Endometrial microvascular endothelial cells (primary cell): ENCODE data around the gene SLC9A3. TPM values are rescaled to one million over a fixed set of nuclear protein-coding genes. Genes with fewer than 3 reads are reported as not detected.

Experiments
- in situ Hi-C: cut with HindIII; loops from 2 replicates; pipeline ENCODE4 v1.10.0; 2017; ENCODE audit warnings: low sequenced_read_pairs, low pct_unique_long_range_greater_than_20kb; ENCODE audit errors: inconsistent ontology term
- total RNA-seq: library from RNA; depleted of rRNA; stranded (reverse); fragments of >200 nt; gene quantifications from one replicate; pipeline ENCODE4 v1.2.3, GENCODE V29; 2015; ENCODE audit errors: inconsistent ontology term

SLC9A3 gene
- total RNA-seq, 1 donor from 2014 or later = 2.0 TPM

DNA sequence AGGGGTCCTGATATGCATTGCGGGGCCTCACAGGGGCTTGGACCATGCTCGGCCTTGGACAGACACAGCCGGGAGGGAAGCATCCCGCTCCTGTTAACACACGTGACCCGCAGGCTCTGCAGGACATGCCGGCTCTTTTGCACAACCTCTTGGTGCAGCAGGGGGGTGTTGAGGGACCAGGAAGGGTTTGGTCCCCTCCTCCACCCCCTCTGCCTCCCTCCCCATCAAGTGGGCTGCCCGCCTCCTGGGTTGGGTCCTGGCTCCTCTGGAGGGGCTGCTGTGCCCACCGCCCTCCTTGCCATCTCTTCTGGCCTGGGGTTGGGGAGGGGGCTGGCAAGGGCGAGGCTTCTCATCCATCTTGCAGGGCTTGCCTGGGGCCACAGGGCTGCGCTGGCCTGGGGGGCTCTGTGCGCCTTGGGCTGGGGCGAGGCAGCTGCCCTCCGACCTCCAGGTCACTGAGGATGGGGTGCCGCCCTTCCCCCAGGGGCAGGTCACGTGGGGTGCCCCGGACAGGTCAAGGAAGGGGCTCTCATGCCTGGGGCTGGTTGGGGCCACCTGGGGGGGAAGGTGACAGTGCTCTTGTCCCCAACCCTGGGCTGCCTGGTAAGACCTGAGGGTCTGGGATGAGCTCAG lies 16.8 kb upstream of the SLC9A3 start:
- in situ Hi-C loops = no loop called here

DNA sequence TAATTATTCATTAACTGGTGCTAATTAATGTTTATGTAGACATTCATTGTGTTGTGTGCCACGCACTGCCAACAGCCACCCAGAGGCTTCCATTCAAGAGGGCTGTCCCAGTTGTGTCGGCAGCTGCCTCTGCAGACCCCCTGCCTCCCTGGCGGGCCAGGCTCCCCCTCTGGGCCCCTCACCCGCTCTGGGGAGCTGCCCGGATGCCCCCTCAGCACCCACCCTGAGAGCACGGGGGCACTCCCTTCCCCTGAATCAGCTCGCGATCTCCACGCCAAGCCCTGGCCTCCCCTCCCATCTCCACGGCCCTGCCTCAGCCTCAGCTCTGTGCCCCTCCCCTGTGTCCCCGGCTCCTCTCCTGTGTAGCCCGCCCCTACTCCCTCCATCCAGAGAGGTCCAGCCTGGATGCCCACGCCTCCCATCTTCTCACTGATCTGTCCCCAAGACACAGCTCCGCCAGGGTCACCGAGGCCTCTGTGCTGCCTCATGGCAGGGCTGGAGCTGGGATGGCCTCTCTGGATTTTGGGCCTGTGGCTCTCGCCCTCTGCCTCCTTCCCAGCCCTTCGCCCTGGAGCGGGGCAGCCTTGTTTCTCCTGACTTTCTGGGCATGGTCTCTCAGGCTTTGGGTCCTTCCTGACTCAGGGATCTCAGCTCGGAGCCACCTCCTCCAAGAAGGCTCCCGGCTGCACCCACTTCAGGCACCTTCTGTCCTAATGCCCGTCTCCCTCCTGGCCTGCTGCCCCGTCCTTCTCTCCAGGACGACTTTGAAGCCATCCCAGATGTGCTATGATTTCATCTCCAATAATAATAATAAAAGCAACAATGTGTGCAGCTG lies 16.0 kb upstream of the SLC9A3 start:
- in situ Hi-C loops = no loop called here

GRCh38 chr5:539469-540070 lies 15.3 kb upstream of the SLC9A3 start:
- in situ Hi-C loops = no loop called here

DNA sequence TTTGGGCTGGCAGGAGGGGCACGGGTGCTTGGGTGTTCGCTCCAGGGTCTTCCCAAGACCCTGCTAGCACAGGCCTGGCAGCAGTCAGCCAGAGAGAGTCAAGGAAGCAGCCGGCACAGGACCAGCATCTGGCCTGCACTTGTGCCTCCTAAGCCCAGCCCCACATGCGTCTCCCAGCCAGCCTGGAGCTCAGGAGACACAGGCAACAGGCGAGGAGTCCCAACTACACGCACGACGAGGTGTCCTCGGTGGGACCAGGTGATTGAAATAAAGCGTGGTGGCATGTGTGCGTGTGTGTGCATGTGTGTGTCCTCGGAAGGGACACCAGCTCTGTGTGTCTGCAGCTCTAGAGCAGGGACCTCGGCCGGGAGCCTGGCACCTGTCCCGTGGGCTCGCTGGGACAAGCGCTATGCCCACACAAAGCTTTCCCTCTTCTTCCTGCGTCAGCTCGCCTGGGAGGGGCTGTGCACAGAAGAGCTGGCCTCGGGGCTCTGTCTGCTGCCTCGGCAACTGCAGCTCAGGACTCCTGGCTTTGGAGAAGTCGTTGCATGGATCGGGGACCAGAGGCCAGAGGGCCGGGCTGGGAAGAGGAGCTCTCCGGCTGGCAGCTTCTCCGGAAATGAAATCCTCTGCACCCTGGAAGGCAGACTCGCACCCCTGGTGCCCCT lies 14.7 kb upstream of the SLC9A3 start:
- in situ Hi-C loops = no loop called here

GRCh38 chr5:538271-538771 lies 14.1 kb upstream of the SLC9A3 start:
- in situ Hi-C loops = no loop called here

- in situ Hi-C loops = no loop called here
Measured at GRCh38 chr5:537621-538071, 13.4 kb upstream of the SLC9A3 start.

- in situ Hi-C loops = no loop called here
Measured at GRCh38 chr5:537098-537497, 12.8 kb upstream of the SLC9A3 start.

DNA sequence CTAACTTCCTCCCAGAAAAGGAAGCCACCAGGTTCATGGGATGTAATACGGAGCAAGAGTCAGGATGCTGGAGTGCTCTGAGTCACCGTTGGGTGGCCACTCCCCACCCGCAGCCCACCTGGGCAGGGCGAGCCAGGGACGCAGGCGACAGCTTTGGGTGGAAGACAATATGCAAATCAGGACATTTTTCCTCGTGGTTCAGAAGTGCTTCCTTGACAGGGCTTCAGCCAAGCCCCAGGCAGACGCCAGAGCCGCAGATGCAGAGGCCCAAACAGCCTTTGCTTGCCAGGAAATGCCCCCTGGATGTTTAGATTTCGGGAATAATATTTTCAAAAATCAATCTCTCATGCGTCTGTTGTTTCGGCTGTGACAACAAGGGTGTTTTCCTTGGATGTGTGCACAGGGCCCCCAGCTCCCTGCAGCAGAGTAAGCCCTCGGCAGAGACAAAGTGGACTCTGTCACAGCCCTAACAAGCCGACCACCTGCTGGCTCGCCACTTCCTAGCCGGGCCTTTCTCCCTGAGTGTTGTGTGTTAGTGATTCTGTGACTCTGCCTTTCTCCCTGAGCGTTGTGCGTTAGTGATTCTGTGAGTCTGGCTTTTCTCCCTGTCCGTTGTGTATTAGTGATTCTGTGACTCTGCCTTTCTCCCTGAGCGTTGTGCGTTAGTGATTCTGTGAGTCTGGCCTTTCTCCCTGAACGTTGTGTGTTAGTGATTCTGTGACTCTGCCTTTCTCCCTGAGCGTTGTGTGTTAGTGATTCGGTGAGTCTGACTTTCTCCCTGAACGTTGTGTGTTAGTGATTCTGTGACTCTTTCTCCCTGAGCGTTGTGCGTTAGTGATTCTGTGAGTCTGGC lies 11.8 kb upstream of the SLC9A3 start:
- in situ Hi-C loops = no loop called here

GRCh38 chr5:534743-535671 lies 10.8 kb upstream of the SLC9A3 start:
- in situ Hi-C loops = no loop called here

- in situ Hi-C loops = no loop called here
Measured at GRCh38 chr5:533955-534742, 9.9 kb upstream of the SLC9A3 start.

- in situ Hi-C loops = no loop called here
Measured at GRCh38 chr5:533243-533954, 9.2 kb upstream of the SLC9A3 start.

DNA sequence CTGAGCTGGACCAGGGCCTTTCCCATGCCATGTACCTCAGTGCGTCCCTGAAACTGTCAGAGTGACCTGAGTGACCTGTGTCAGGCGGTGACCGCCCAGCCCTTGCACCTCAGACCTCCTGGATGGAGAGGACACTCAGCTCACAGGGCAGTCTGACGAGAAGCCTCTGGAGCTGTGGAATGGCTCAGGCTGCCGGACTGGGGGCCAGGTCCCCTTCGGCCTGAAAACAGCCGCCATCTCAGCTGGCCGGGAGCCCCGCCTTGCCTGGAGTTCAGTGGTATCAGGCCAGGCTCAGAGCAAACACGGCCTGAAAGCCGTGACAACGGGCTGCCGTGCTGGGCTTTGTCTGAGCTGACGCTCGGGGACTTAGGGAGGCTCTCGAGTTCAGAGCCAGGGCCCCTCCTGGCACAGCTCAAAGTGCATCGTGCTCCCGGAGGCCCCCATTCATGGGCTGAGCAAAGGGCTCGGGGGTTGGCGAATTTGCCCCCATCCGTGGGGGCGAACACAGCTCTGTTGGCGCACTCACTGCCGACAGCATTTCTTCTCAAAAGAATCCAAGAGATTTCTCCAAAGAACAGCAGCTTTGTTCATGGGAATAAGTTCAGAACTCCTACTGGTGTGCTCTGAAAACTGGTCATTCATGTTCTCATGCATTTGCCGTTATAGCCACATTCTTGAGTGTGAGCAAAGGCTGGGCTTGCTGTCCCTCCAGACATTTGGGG lies 8.4 kb upstream of the SLC9A3 start:
- in situ Hi-C loops = no loop called here

- in situ Hi-C loops = no loop called here
Measured at GRCh38 chr5:531749-532315, 7.6 kb upstream of the SLC9A3 start.

- in situ Hi-C loops = no loop called here
Measured at GRCh38 chr5:531101-531748, 7.0 kb upstream of the SLC9A3 start.
